Caki2 (cell line): ENCODE measurements around the gene GADD45GIP1. TPM values are rescaled to one million over a fixed set of nuclear protein-coding genes. Genes with fewer than 3 reads are reported as not detected.
"Not testable (repeated sequence)": the region's sequence is repeated elsewhere in the genome, so short reads cannot be mapped to it uniquely, and the experiment has no call there.

Source experiments
- DNase-seq: peaks from one replicate; pipeline ENCODE4 v3.0.0-alpha.2; 2015; ENCODE audit warnings: low read depth
- in situ Hi-C: cut with HindIII; loops from 2 replicates; pipeline ENCODE4 v1.10.0; 2016; ENCODE audit warnings: low sequenced_read_pairs, low pct_unique_long_range_greater_than_20kb, mixed read lengths
- total RNA-seq: library from RNA; depleted of rRNA; stranded (reverse); fragments of >200 nt; shearing (Covaris generic); gene quantifications from 2 replicates; pipeline ENCODE4 v1.2.3, GENCODE V29; 2014; ENCODE audit warnings: low replicate concordance; rRNA removed

Gene GADD45GIP1
- total RNA-seq, 1 experiment from 2014 or later, result 117 TPM

DNA sequence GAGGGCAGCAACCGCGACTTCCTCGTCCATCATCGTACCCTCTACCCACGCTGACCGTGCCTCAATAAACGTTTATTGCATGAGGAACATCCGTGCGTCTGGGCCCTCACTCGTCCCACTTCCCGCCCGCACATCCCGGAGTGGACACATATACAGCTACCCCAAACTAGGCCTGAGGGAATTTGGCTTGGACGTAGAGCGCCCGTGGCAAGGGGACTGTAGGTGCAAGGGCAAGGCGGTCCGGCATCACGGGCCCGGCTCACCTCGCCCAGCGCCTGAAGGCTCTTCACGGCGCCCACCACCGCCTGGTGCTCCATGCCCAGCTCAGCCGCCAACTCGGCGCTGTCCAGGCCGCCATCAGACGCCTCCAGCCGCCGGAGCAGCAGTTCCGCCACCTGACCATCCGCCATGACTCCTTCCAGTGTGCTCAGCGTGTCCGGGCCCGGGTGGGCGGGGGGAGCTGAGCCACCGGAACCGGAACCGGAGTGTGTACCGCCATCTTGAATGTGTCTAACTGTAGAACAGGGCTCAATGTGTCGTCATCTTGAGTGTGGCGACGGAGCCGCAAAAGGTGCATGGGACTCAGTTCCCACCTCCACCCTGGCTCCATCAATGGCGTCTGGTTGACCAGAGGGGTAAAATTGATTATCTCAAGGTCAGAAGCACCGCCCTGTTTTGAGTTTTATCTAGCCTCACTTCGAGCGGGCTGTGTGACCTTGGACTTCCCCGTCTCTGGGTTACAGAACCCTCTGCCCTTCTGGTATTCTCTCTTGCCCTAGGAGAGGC, 23.5 kb downstream of the GADD45GIP1 start, which contains the start of gene FARSA:
TSS of gene FARSA (minus strand) at position 425 of the 786 bp plus-strand sequence. CDS start at position 410, 15 bp downstream.
- DNase-seq, result peak; percentile 82
- in situ Hi-C loops, result no loop called here

DNA sequence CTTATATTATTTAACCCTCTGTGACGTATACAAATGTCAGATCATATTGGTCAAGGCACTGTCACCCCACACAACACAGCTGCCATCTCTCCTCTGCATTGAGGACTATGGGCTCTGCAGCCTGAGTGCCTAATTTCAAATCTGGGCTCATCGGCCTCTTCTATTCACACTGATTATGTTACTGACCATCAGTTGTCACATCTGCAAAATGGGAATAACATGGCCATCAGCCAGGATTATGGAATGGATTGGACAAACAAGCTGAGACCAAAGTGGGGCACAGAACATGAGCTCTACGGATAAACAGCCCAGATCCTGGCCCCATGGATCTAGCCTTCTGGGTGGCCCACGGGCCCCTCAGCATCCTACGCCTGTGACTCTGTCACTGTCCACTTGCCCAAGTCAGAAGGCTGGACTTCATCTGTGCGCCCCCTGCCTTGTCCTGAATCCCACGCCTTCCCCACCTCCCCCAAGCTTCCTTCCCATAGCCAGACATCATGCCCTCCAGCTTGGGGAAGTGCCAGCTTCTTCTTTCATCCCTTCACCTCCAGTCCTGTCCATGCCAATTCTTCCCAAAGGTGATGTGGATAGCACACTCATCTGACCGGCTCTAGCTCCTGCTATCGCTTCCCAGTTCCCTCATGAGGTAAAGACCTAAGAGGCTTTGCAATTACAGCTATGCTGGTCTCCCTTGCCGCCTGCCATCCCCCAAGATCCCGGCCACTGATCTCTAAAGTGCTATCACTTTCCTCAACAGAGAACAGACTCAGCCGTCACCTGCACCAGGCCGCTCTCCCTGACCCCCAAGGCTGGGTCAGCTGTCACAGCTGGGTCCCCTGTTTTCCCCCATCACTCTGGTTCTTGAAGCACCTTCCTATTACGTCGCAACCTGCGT, 24.4 kb downstream of the GADD45GIP1 start:
- in situ Hi-C loops, result no loop called here
- no peak for DNase-seq

- in situ Hi-C loops, result no loop called here
- DNase-seq, result no peak
These were observed 26.9 kb downstream of the GADD45GIP1 start for GRCh38 chr19:12930002-12930645.

- in situ Hi-C loops, result no loop called here
- DNase-seq, result no peak
These were observed 32.3 kb downstream of the GADD45GIP1 start for GRCh38 chr19:12924621-12925310.

- in situ Hi-C loops, result no loop called here
These were observed 34.1 kb downstream of the GADD45GIP1 start for GRCh38 chr19:12922959-12923358.

DNA sequence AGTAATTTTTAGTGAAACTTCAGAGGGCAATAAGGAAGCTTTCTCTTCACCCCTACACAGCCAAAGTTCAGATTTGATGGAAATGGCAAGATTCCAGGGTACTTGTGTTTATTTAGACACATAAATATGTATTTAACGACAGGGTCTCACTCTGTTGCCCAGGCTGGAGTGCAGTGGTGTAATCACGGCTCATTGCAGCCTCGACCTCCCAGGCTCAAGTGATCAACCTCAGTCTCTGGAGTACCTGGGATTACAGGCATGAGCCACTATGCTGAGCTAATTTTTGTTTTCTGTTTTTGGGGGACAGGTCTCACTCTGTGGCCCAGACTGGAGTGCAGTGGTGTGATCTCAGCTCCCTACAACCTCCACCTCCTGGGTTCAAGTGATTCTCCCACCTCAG, 36.0 kb downstream of the GADD45GIP1 start:
- in situ Hi-C loops, result no loop called here
- DNase-seq, result no peak

More at GRCh38 chr19:12922959-12923358, 34.1 kb downstream of the GADD45GIP1 start:
- no peak for DNase-seq

DNA sequence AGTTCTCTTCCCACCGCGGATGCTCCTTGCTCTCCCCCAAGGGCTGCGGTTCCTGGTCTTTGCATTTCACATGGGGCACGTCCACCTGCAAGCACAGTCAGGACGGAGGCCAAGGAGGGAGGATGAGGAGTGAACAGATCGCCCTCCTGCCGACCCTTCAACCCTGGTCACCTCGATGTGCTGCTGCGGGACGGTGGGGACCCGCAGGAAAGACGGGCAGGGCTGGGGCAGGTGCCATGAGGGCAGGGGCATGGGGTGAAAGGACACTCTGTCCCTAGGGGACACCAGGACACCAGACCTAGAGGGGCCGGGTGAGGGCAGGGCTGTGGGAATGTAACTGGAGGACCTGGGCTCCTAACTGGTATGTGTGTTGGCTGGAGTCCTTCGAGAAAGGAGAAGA, 38.8 kb downstream of the GADD45GIP1 start:
- in situ Hi-C loops, result no loop called here
- no peak for DNase-seq

DNA sequence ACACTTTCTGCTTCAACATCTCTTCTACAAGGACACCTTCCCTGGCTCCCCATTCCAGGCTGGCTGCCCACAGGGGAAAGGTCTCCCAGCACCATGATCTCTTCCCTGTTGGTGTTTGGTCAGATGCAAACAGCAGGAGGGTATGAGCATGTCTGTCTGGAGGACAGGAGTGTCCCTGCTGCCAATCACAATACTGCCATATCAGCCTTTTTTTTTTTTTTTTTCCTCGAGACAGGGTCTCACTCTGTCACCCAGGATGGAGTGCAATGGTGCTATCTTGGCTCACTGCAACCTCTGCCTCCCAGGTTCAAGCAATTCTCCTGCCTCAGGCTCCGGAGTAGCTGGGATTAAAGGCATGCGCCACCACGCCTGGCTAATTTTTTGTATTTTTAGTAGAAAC, 41.2 kb downstream of the GADD45GIP1 start:
- in situ Hi-C loops, result not testable (repeated sequence)

GRCh38 chr19:12913851-12914690, 43.0 kb downstream of the GADD45GIP1 start:
- DNase-seq, result no peak
- in situ Hi-C loops, result no loop called here

More for the DNA sequence above, 41.2 kb downstream of the GADD45GIP1 start:
- DNase-seq, result not testable (repeated sequence)

- DNase-seq, result no peak
- in situ Hi-C loops, result no loop called here
These were observed 43.9 kb downstream of the GADD45GIP1 start for GRCh38 chr19:12913011-12913561.

DNA sequence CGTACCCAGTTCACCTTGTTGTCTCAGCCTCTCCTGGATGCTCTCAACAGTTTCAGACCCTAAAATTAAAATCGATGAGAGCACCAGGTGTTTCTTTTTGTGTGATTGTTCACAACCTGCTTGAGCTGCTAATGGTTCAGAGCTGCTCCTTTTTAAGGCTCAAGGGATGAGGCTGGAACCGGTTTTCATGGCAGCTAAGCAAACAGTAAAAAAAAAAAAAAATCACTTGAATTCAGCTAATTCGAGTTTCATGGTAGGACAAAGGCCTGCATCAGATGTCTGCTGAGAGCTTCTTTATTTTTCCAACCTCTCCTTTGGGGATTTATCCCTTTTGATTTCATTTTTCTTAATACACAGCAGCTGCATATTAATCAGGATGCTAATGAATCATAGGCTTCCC, 44.5 kb downstream of the GADD45GIP1 start:
- in situ Hi-C loops, result no loop called here
- DNase-seq, result no peak

DNA sequence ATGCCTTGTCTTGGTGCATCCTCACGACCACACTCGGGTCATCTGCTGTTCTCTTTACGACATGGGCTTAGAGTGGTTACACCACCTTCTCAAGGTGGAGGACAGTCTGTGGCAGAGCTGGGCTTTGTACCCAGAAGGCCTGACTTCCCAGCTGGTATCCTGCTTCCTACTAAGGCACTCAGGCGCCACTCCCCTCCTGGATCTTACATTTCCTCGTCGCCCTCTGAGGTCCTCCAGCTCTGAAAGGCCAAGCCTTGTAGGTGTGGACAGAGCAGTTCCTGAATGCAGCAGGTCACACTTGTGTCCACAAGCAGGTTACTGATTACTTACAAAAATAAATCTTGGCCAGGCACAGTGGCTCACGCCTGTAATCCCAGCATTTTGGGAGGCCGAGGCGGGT, 49.9 kb downstream of the GADD45GIP1 start:
- no peak for DNase-seq
- in situ Hi-C loops, result no loop called here

Other genes with a start within 250 kb of the GADD45GIP1 start
- 35.2 and 39.7 TPM in 2 replicates for gene TNPO2, start 233.3 kb downstream of the GADD45GIP1 start, total RNA-seq
- gene TRIR, start 222.5 kb downstream of the GADD45GIP1 start, total RNA-seq, result 607 and 626 TPM in 2 replicates
- gene GET3, start 219.7 kb downstream of the GADD45GIP1 start, total RNA-seq, result 210 and 211 TPM in 2 replicates
- gene BEST2, start 205.4 kb downstream of the GADD45GIP1 start, total RNA-seq, result not detected in 2 replicates
- gene HOOK2, start 181.7 kb downstream of the GADD45GIP1 start, total RNA-seq, result 17.8 and 18.1 TPM in 2 replicates
- gene JUNB, start 165.7 kb downstream of the GADD45GIP1 start, total RNA-seq, result 63.3 and 74.5 TPM in 2 replicates
- gene PRDX2, start 155.4 kb downstream of the GADD45GIP1 start, total RNA-seq, result not detected in 2 replicates
- gene THSD8, start 155.2 kb downstream of the GADD45GIP1 start, total RNA-seq, result not detected in 2 replicates
- 94.5 and 126 TPM in 2 replicates for gene RNASEH2A, start 150.6 kb downstream of the GADD45GIP1 start, total RNA-seq
- gene RTBDN, start 122.6 kb downstream of the GADD45GIP1 start, total RNA-seq, result not detected in 2 replicates
- 1.8 and 20.8 TPM in 2 replicates for gene MAST1, start 118.7 kb downstream of the GADD45GIP1 start, total RNA-seq
- gene DNASE2, start 75.8 kb downstream of the GADD45GIP1 start, total RNA-seq, result 68.6 and 83.9 TPM in 2 replicates
- gene KLF1, start 70.0 kb downstream of the GADD45GIP1 start, total RNA-seq, result 3.5 TPM in 1 of 2 replicates, not detected in the other
- 38.0 and 66.1 TPM in 2 replicates for gene GCDH, start 66.1 kb downstream of the GADD45GIP1 start, total RNA-seq
- gene SYCE2, start 37.9 kb downstream of the GADD45GIP1 start, total RNA-seq, result 4.0 TPM in 2 replicates
- 100 and 120 TPM in 2 replicates for gene FARSA, start 23.5 kb downstream of the GADD45GIP1 start, total RNA-seq
- gene CALR, start 18.6 kb downstream of the GADD45GIP1 start, total RNA-seq, result 846 and 992 TPM in 2 replicates
- gene RAD23A, start 11.4 kb downstream of the GADD45GIP1 start, total RNA-seq, result 211 and 217 TPM in 2 replicates
- gene DAND5, start 12.4 kb upstream of the GADD45GIP1 start, total RNA-seq, result not detected in 2 replicates
- gene NFIX, start 38.3 kb upstream of the GADD45GIP1 start, total RNA-seq, result 1.2 and 4.5 TPM in 2 replicates
- not detected in 2 replicates for gene LYL1, start 145.6 kb upstream of the GADD45GIP1 start, total RNA-seq
- 107 and 166 TPM in 2 replicates for gene TRMT1, start 159.5 kb upstream of the GADD45GIP1 start, total RNA-seq
- 59.3 and 86.8 TPM in 2 replicates for gene NACC1, start 161.0 kb upstream of the GADD45GIP1 start, total RNA-seq
- 172 and 177 TPM in 2 replicates for gene STX10, start 193.2 kb upstream of the GADD45GIP1 start, total RNA-seq
- 29.3 and 37.1 TPM in 2 replicates for gene IER2, start 193.2 kb upstream of the GADD45GIP1 start, total RNA-seq